LNCAP (cell line): Measurements from ENCODE around the gene CSH2.

ENCODE experiments used
- TF ChIP-seq, protein P1 (sequence below): fragments of 450-650 bp; IDR thresholded peaks from 2 replicates; pipeline ENCODE4 v1.5.1; 2017; ENCODE audit warnings: mild to moderate bottlenecking

CSH2 gene

DNA sequence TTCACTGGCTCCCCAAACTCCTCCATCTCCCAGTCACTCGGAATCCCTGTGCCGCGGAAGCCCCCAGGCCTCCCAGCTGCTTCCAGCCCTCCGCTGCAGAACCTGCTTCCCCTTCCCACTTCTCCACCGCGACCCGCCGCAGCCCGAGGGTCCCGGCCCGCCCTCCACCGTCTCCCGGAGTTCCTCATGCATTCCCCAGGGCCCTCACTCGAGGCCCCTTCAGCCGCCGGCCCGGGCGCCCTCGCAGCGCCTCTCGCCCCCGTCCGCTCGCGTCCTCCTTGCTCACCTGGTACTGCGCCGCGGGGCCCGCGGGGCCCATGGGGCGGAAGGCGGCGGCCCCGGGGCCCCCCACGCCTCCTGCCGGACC is 31.3 kb downstream of the CSH2 start:
- TF ChIP-seq, protein P1, sequence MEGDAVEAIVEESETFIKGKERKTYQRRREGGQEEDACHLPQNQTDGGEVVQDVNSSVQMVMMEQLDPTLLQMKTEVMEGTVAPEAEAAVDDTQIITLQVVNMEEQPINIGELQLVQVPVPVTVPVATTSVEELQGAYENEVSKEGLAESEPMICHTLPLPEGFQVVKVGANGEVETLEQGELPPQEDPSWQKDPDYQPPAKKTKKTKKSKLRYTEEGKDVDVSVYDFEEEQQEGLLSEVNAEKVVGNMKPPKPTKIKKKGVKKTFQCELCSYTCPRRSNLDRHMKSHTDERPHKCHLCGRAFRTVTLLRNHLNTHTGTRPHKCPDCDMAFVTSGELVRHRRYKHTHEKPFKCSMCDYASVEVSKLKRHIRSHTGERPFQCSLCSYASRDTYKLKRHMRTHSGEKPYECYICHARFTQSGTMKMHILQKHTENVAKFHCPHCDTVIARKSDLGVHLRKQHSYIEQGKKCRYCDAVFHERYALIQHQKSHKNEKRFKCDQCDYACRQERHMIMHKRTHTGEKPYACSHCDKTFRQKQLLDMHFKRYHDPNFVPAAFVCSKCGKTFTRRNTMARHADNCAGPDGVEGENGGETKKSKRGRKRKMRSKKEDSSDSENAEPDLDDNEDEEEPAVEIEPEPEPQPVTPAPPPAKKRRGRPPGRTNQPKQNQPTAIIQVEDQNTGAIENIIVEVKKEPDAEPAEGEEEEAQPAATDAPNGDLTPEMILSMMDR = no peak

DNA sequence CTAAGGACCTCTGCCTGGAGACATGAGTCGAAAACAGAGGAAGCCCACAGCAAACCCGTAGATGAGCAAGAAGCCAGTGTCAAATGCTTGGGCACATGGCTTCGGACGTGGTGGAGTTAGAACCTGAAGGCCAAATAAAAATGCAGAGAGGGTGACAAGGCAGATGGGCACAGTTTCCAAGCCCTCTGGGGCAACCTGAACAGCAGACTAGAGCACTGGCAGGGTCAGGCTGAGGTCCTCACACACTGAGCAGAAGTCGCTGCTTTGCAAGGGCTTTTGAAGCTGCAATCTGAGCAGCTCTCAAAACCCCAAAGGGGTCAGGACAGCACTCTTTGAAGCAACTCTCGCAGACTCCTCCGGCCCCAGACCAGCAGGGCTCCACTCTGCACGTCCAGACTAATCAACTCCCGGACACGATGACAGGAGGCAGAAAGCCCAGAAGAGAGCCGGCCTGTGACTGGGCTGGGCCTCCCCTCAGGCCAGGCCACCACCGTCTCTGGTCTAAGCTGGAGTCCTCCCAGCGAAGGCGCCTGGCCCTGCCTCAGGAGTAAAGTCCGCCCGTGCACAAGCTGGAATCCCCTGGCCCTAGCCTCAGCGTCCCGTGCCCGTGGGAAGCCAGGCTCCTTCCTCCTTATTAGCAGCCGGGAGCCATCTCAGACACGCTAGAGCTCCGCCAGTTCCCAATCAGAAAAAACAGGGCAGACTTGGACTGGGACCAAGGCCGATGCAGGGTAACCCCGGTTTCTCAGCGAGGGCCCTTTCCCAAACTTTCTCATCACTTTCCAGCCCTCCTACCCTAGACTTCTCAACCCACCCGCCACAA is 31.9 kb downstream of the CSH2 start:
- TF ChIP-seq, protein P1 = no peak

DNA sequence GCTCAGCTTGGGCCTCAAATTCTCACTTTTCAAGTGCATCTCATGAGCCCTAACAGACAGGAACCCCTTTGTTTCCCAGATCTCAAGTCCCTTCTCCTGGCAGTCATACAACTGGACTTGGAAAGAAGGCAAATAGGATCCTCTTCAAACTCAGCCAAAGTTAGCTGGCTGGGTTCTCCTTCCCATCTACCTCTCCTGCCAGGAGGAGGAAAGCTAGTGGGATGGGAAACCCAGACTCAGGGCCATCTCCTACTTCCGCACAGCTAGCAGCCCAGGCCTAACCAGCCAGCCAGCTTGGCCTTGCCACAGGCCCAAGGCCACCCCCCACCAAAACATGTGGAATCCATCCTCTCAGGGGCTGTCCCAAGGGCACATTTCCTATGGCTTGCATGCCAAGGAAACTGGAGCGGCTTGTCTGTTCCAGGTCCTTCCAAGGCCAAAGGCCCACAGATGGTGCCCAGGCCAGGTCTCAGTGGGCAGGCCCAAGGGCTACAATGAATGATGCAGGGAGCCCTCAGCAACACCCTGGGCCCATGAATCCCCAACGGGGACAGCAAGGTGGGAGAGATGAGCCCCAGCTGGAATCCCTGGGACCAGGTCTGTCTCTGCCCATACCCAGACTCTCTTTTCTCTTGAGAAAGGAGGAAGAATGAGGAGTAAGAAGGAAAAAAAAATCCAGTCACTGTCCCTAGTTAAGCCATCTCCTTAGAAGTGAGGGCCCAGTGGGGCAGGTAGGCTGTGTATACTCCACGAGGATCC is 32.7 kb downstream of the CSH2 start:
- TF ChIP-seq, protein P1 = no peak

DNA sequence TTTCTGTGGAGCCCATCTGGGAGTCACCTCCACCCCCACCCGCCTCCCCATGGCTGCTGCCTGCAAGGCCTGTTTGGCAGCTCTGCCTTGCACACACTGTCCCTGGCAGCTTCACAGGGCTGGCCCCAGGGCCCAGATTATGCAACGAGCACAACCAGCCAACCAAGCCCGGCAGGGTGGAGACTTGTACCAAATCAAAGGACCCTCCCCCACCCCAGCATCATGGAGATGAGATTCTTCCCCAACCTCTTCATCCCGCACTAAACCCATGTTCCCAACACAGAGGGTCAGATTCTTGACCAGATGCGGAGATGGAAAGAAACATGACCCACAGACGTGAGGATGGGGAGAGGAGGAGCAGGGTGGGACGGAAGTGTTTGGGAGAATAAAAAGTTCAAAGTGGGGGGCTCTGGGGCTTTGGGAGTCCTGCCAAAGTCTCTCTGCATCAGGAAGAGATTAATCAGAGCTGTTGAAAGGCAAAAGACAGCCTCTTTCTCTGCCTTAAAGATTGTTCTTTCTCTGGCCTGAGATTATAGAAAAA is 34.8 kb downstream of the CSH2 start:
- TF ChIP-seq, protein P1 = no peak

DNA sequence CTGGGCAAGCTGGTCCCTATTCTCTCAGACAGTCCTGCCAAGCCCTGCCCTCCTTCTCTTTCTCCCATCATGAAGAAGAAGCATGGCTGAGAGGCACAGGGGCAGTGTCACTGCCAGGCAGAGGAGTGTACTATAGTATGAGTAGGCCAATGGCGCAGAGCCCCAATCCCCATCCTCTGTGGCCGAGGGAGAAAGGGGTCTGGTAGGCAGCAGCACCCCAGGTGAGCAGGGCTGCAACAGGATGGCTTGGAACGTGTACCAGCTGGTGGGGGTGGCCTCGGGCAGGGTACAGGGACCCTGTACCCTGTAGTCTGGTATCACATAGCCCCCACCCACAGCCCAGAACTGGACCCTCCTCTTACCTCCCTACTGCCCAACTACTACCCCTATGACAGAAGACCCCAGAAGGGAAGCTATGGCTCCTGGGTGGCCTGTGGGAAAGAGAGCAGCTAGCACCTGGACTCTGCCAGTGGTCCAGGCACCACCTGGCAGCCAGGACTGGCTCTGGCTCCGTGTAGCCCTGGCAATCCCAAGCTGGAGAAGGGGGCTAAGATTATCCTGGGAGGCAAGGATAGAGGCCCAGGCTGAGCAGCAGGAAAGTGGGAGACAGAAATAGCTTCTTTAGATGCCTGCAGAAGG is 35.4 kb downstream of the CSH2 start:
- TF ChIP-seq, protein P1 = no peak

DNA sequence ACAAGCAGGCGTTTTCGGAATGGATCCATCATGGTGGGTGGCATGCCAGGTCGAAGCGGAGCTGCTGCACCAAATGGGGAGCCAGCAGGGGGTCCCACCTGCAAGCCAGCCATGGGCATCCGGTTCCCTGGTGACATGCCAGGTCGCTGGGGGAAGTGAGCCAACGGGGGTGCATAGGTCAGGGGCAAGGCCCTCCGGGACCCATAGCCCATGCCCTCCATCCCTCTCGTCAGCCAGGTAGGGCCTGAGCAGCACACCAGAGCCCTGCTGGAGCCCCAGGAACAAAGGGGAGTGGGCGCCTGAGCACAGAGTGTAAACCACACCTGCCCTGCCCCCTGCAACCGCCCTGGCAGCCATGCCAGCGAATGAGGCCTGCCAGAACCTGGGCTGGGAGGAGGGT is 36.0 kb downstream of the CSH2 start:
- TF ChIP-seq, protein P1 = no peak

DNA sequence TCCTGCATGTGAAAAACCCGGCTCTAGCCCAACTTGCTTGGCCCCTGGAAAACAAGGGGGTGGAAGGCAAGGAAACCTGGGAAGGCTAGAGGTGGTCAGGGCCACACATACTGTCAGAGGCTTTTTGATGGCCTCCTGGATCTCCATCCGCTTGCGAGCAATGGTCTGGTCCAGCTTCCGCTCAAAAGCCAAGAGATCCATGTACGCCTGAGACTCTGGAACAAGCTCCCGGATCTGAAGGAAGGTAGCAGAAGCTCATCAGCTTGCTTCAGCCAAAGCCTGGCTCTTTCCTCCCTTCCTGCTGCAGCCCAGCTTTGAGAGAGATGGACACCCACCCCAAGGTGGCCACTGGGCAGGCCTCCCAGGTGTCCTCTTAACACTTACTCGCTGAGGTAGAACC is 36.7 kb downstream of the CSH2 start:
- TF ChIP-seq, protein P1 = no peak
